HG03460 (cell line): ENCODE data around the gene EPN2.

ENCODE experiments used
- ATAC-seq: cut with Tn5 transposase; IDR thresholded peaks from one replicate; pipeline ENCODE4 v1.9.1; 2021; ENCODE audit not compliant: unreplicated experiment

The EPN2 gene

DNA sequence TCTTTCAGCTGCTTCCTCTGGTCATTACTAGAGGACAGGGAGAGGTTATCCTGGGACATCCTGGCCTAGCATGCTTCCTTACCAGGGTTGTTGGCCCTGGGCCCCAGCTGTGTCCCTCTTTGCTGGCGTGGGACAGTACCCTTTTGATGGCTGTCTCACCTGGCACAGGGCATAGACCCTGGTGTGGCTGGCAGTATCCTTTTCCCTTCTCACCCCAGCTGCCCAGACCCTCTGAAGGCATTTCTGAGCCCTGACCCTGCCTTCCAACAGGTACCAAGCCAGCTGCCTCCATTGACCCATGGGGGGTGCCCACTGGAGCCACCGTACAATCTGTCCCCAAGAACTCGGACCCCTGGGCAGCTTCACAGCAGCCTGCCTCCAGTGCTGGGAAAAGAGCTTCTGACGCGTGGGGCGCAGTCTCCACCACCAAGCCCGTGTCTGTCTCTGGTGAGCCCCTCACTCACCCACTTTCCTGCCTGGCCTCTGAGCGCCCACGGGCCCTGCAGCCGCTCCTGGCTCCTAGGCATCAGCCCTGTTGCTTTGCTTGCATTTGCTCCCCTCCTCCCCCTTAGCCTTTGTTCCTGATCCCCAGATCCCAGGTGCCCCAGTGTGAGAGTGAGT is 91.4 kb downstream of the EPN2 start:
- ATAC-seq, result no peak

DNA sequence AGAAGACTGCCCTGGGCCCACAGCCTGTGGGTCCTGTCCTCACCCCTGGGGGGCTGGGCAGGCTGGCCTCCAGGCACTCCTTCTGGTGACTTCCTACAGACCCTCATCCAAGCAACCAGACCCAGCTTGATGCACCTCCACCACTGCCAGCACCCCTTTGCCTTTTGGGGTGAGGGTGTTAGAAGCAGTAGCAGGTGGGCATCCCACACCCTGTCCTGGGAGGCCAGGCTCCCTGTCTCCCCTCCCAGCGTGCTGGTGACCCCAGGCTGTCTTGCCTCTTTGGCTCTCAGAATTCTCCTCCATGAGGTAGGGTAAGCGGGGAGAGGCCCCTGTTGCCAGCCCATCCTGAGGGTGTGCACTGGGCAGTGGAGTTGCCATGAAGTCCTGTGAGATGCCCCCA is 92.0 kb downstream of the EPN2 start:
- ATAC-seq, result no peak

DNA sequence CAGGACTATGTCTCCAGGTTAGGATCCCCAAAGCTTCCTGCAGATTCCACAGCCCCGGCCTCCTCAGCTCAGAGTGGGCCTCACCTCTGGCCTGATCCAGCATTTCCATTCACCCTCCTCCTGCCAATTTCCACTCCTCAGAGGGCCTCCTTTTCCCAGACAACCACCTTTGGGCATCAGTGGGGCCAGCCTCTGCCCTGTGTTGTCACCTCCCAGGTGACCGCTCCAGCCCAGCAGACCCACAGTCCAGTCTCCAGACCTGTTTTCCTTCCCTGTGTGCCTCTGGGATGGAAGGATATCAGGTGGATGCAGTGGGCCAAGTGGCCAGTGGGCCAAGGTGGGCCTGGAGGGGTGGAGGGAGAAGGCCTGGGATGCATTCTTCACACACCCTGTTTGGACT is 92.7 kb downstream of the EPN2 start:
- ATAC-seq, result no peak

GRCh38 chr17:19330271-19330670 is 93.1 kb downstream of the EPN2 start:
- ATAC-seq, result no peak

DNA sequence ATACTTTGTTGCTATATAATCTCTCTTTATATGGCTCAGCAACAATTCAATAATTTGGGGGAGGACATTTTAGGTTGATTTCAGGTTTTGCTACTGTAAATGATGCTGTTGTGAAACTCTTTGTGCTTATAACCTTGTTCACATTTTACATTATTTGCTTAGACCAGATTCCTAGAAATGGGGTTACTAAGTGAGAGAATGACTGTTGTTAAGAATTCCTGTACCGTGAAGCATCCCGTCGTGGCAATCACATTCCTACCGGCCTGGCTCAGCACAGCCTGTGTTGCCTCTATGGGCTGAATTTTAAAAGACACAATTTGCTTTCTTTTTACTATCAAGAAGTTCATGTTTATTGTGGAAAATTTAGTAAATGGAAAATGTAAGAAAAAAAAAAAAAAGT is 94.0 kb downstream of the EPN2 start:
- no peak for ATAC-seq

DNA sequence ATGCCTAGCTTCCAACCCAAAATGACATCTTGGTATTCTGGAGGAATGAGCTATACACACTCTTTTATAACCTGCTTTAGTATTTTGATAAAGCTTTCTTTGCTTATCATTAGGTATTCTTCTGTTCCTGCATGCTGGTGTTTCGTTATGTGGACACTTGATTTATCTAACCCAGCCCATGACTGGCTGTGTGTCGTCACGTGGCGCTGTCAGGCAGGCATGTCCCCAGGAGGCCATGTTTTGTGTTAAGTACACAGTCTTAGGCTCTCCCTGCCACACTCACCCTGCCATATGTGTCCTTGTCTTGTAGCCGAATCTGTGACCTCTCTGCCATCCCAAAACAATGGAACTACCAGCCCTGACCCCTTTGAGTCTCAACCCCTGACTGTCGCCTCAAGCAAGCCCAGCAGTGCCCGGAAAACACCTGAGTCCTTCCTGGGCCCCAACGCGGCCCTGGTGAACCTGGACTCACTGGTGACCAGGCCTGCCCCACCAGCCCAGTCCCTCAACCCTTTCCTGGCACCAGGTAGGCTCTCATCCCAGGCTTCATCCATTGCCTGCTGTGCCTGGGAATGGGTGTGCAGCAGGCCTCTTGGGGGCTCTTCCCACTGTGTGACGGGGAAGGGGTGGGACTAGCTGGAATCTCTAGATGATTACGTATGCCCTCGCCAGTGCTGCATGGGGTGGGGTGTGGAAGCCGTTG is 94.5 kb downstream of the EPN2 start:
- no peak for ATAC-seq

- ATAC-seq, result no peak
Measured at GRCh38 chr17:19332371-19333131, 95.4 kb downstream of the EPN2 start.

DNA sequence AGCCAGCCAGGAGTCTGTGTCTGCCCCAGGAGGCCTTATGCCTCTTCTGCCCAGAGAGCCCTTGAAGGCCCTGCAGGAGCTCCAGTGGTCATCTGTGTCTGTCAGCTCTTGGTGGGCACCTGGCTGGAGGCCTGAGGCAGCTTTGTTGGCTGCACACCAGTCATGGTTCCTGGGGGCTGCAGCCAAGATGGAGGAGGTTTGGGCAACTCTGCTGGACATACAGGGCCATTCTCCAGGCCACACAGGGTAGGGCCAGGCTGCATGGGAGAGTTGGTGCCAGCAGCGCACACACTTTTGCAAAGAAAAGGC is 95.9 kb downstream of the EPN2 start:
- no peak for ATAC-seq

GRCh38 chr17:19333736-19334290 is 96.6 kb downstream of the EPN2 start:
- no peak for ATAC-seq

DNA sequence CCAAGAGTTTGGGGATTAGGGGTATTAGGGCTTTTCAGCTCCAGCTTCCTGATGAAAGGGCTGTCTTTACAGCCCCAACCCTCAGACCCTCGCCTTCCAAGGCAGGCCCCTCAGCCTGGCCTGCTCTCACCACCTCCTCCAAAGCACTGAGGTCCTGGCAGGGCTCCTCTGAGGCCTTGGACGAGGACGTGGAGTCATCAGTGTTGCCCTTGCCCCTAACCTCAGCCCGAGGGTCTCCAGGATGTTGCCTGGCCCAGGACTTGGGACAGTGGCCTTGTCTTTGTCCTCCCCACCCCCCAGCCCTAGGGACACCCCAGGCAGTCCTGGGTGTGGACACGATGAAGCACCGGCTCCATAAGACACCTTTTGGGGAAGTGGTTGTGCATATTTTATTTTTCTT is 97.2 kb downstream of the EPN2 start:
- ATAC-seq, result no peak

DNA sequence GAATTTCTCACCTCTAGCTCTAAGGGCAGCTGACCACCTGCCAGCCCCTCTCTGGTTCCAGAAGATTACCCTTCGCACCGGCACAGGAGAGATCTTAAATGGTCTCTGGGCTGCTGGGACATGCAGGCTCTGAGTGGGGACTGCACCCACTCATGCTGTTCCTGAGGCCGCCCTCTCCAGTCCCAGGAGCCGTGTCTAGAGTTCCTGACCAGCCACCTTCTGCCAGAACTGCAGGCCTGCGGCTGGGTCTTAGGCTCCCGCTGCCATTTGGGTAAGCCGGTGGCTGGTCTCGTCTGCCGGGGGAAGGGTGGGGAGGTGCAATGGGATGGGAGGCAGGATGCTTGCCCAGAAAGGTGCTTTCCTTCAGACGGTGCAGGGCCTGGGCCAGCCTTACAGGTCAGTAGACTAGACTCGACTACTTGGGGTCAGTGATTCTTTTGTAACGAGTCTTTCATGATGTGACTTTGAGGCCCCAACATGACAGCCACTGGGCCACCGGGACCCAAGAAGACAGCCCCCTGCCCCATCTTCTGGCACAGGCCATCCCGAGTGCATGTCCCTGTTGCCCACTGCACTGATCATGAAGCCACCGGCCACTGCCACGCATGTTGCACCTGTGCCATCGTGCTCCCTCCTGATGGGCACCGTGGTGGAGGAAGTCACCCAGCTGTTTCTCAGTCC is 98.9 kb downstream of the EPN2 start:
- ATAC-seq, result no peak

GRCh38 chr17:19336938-19337711 is 100.0 kb downstream of the EPN2 start:
- no peak for ATAC-seq

- no peak for ATAC-seq
Measured at GRCh38 chr17:19337712-19338023, 100.5 kb downstream of the EPN2 start.

DNA sequence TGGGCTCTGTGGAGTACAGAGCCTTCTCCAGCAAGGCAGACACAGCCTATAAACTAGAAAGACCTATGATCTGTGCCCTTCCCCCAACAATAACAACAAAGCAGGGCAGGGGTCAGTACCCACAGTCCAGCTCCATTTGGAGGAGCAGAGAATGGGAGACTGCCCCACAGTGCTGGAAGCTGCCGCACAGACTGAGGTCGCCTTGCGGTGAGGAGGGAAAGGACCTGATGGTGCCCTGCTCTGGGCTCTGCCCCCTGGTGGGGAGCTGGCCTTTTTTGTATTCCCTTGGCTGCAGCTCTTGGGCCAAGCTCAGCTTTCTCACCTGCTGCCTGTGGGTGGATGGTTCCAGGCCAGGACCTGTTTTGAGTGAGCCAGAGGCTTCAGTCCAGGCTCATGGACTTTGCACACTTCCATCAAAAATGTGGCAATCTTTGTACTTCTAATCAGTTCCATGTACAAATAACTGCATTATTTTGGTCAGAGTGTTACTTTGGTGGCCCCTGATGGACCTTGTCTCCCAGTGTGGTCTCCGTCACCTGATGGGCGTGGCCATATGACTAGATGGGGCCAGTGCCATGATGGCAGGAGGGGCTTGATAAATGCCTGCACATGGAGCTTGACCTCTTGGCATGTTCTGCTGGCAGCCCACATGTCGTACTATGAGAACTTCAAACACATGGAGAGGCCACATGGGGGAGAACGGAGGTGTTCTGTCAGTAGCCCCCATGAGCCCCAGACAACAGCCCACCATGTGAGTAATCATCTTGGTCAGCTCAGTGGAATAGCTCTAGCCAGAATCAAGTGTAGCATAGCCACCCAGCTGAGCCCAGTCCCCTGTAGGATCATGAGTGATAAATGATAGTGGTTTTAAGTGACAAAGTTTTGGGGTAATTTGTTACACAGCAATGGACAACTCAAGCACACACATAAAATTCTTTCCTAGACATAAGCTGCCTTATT is 101.1 kb downstream of the EPN2 start:
- ATAC-seq, result peak; percentile 74

GRCh38 chr17:19339341-19339815 is 102.2 kb downstream of the EPN2 start:
- ATAC-seq, result no peak

- no peak for ATAC-seq
Measured at GRCh38 chr17:19341211-19341631, 104.1 kb downstream of the EPN2 start.

DNA sequence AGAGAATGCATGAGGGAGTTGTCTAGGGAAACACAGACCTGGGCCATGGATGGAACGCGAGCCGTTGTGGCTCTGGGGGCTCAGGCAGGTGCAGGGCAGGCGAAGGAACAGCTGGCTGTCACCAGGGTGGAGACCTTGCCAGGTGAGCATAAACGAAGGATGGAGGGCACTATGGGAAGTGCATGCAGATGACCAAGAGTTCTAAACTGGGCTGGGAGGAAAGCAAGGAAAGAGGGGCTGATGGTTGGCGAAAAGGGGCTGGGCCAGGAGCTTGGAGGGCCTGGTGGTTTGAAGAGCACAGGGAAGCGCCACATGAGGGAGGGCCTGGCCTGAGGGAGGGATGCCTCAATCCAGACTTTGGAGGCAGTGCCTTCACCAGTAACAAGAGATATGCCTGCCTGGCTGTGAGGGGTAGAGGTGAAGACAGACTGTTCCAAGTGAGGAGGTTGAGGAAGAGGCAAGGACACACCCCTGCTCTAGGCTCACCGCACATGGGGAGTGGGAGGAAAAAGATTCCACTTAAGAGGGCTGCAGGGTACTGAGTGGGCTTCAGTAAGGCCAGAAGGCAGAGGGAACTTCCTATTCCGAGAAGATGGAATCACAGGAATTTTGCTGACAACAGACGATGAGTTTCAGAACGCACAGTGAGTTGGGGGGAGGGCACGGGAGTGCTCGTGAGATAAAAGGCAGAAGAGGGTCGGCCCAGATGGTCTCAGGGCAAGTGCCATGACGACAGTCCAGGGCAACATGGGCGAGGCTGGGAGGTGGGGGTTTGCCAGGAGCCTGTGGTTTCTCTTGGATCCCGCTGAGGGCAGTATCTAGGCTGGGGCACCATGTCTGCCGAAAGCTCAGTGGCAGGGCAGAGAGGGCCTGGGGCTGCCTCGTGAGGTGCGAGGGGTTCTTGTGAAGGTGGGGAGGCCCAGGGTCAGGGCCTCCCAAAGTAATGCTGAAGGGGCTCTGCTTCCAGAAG is 104.8 kb downstream of the EPN2 start:
- no peak for ATAC-seq

DNA sequence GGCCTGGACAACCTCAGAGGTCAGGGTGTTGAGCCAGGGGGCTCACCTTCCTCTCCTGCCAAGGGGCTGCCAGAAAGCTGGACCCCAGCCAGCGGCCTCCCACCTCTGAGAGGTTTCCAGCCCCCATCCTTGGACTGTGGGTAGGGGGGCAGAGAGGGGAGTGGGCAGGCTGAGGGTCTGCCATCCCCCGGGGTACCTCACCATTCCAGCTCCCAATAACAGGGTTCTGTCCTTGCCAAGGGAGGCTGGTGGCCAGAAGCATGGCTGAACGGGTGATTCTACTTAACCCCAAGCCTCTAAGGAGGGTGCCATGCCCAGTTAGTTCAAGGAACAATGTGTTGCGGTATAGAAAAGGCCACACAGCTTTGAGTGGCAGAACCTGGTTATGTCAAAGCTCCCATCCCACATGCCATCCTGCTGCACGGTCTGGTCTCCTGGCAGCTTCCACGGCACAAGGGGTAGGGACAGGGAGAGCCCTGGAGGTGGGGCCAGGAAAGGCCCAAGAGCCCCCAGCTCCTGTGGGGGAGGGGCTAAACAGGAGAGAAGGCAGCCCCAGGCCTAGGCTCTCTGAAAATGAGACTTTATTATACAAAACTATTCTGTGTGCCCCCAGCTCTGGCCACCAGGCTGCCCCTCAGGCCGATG is 105.6 kb downstream of the EPN2 start:
- ATAC-seq, result no peak
